HEK293 (cell line): Measurements from ENCODE around the gene ILKAP.

Experiments used
- CTCF ChIA-PET: fragments of 350-600 bp; formaldehyde crosslinking; extraction: SDS; loops from one replicate; lab custom pipeline; 2021; ENCODE audit warnings: antibody characterized with exemption; lab: Yijun Ruan, JAX
- POLR2A ChIA-PET: fragments of 300-600 bp; formaldehyde crosslinking; extraction: SDS; loops from one replicate; lab custom pipeline; 2020; ENCODE audit warnings: antibody characterized with exemption, inconsistent platforms; lab: Yijun Ruan, JAX
- H3K27ac ChIP-seq: fragments of 200-500 bp; sonication (Bioruptor generic); 2 replicates; pipeline ENCODE4 v1.5.1; 2014; ENCODE audit warnings: low read depth, low read length, control low read depth, inconsistent platforms; ENCODE audit errors: extremely low read depth
- H3K36me3 ChIP-seq, 2 experiments: fragments of 200-500 bp in 1 of 2; sonication (Bioruptor generic) in 1 of 2; 1 replicate in 1 of 2; 2 replicates in 1 of 2; pipeline ENCODE4 v1.5.1; 2014 to 2017; ENCODE audit warnings: inconsistent platforms in 2 of 2, low read length in 2 of 2; ENCODE audit not compliant: control insufficient read depth in 2 of 2, insufficient read depth in 1 of 2
- H3K4me1 ChIP-seq: fragments of 200-500 bp; sonication (Bioruptor generic); 2 replicates; pipeline ENCODE4 v1.5.1; 2014; ENCODE audit warnings: mild to moderate bottlenecking, low read length, inconsistent platforms; ENCODE audit not compliant: control insufficient read depth, insufficient read depth
- H3K4me3 ChIP-seq: 2 replicates; pipeline ENCODE4 v1.5.1; 2011; ENCODE audit warnings: low read depth, mild to moderate bottlenecking, control low read depth, low read length, moderate library complexity
- H3K9me3 ChIP-seq: fragments of 200-500 bp; sonication (Bioruptor generic); 2 replicates; pipeline ENCODE4 v1.5.1; 2014; ENCODE audit warnings: low read depth, low read length, inconsistent platforms; ENCODE audit not compliant: control insufficient read depth, insufficient read depth
- GLIS1 ChIP-seq: fragments of 450-650 bp; formaldehyde crosslinking; IDR thresholded peaks from 2 replicates; pipeline ENCODE4 v1.5.1; 2016; ENCODE audit warnings: missing biosample characterization, missing genetic modification characterization
- PRDM2 ChIP-seq: fragments of 450-650 bp; formaldehyde crosslinking; IDR thresholded peaks from 2 replicates; pipeline ENCODE4 v1.5.1; 2016; ENCODE audit warnings: missing biosample characterization, missing genetic modification characterization, borderline replicate concordance
- SP3 ChIP-seq: fragments of 450-650 bp; formaldehyde crosslinking; IDR thresholded peaks from 2 replicates; pipeline ENCODE4 v1.5.1; 2016; ENCODE audit warnings: missing biosample characterization, missing genetic modification characterization
- ZBTB11 ChIP-seq: fragments of 450-650 bp; formaldehyde crosslinking; conservative IDR thresholded peaks from 2 replicates; pipeline ENCODE4 v1.5.1; 2016; ENCODE audit warnings: low read depth, missing biosample characterization, missing genetic modification characterization
- ZFHX2 ChIP-seq: fragments of 450-650 bp; formaldehyde crosslinking; conservative IDR thresholded peaks from 2 replicates; pipeline ENCODE4 v1.5.1; 2016; ENCODE audit warnings: missing biosample characterization, missing genetic modification characterization
- ZFP69B ChIP-seq: fragments of 450-650 bp; formaldehyde crosslinking; IDR thresholded peaks from 2 replicates; pipeline ENCODE4 v1.5.1; 2016; ENCODE audit warnings: missing biosample characterization, missing genetic modification characterization
- ZNF335 ChIP-seq: fragments of 450-650 bp; formaldehyde crosslinking; conservative IDR thresholded peaks from 2 replicates; pipeline ENCODE4 v1.5.1; 2016; ENCODE audit warnings: missing biosample characterization, missing genetic modification characterization
- ZNF37A ChIP-seq: fragments of 450-650 bp; IDR thresholded peaks from 2 replicates; pipeline ENCODE4 v1.5.1; 2018; ENCODE audit warnings: missing biosample characterization, missing genetic modification characterization
- ZNF518A ChIP-seq: fragments of 450-650 bp; formaldehyde crosslinking; conservative IDR thresholded peaks from 2 replicates; pipeline ENCODE4 v1.5.1; 2016; ENCODE audit warnings: low read depth, missing biosample characterization, missing genetic modification characterization
- ZNF544 ChIP-seq: fragments of 450-650 bp; formaldehyde crosslinking; IDR thresholded peaks from 2 replicates; pipeline ENCODE4 v1.5.0; 2017; ENCODE audit warnings: missing biosample characterization, missing genetic modification characterization
- ZNF600 ChIP-seq: fragments of 450-650 bp; formaldehyde crosslinking; IDR thresholded peaks from 2 replicates; pipeline ENCODE4 v1.5.1; 2016; ENCODE audit warnings: missing biosample characterization, missing genetic modification characterization
- ZSCAN5A ChIP-seq: fragments of 450-650 bp; formaldehyde crosslinking; IDR thresholded peaks from 2 replicates; pipeline ENCODE4 v1.5.1; 2016; ENCODE audit warnings: missing biosample characterization, missing genetic modification characterization
- TF ChIP-seq, protein P1 (sequence below): fragments of 450-650 bp; formaldehyde crosslinking; IDR thresholded peaks from 2 replicates; pipeline ENCODE4 v1.5.1; 2017; ENCODE audit warnings: missing biosample characterization, mild to moderate bottlenecking, missing genetic modification characterization, moderate library complexity
- TF ChIP-seq, protein P2 (sequence below): fragments of 450-650 bp; formaldehyde crosslinking; IDR thresholded peaks from 2 replicates; pipeline ENCODE4 v1.5.1; 2016; ENCODE audit warnings: missing biosample characterization, missing genetic modification characterization

Gene ILKAP

GRCh38 chr2:238170386-238171071 lies 33.0 kb downstream of the ILKAP start (continued):
- TF ChIP-seq PRDM2 (tag by site-specific recombination): no peak
- 0 out of 2 replicates have a peak, but pooled peaks have one; percentile 11 for TF ChIP-seq ZNF600 (tag by site-specific recombination)
- TF ChIP-seq ZSCAN5A (tag by site-specific recombination): no peak
- no peak for TF ChIP-seq SP3
- TF ChIP-seq, protein P1, sequence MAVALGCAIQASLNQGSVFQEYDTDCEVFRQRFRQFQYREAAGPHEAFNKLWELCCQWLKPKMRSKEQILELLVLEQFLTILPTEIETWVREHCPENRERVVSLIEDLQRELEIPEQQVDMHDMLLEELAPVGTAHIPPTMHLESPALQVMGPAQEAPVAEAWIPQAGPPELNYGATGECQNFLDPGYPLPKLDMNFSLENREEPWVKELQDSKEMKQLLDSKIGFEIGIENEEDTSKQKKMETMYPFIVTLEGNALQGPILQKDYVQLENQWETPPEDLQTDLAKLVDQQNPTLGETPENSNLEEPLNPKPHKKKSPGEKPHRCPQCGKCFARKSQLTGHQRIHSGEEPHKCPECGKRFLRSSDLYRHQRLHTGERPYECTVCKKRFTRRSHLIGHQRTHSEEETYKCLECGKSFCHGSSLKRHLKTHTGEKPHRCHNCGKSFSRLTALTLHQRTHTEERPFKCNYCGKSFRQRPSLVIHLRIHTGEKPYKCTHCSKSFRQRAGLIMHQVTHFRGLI: peak; percentile 70; the same call in 1 of the 2 replicates
- TF ChIP-seq GLIS1 (tag by site-specific recombination): no peak

GRCh38 chr2:238169708-238170251 lies 33.7 kb downstream of the ILKAP start:
- 0 out of 2 replicates have a peak, but pooled peaks cover 8% of the 10 kb centered on the region for H3K4me1 ChIP-seq
- peak overlapping the region; percentile 72 for H3K27ac ChIP-seq
- no peaks in the 10 kb centered on the region for H3K9me3 ChIP-seq
- no peak overlapping the region for H3K4me3 ChIP-seq
- ChIA-PET POLR2A (interaction anchor here (0.6 to 1.0 kb wide), 2 partner anchors 21 to 34 kb away, joined by 5 to 15 read pairs; partner anchors contain the start of gene ILKAP), CTCF (interaction anchor here (1.3 kb wide), 1 partner anchor 10 kb away, joined by 3 read pairs; no protein-coding TSS in a partner anchor)
- H3K36me3 ChIP-seq: peaks cover 3 to 89% of the 10 kb centered on the region in 2 experiments; a peak in 2 of 3 replicates
- TF ChIP-seq ZNF544 (tag by site-specific recombination) (no peak), ZFP69B (0 out of 2 replicates have a peak, but pooled peaks have one; percentile 5), ZFHX2 (tag by site-specific recombination) (peak; percentile 84), ZBTB11 (0 out of 2 replicates have a peak, but pooled peaks have one; percentile 8), ZNF37A (tag by site-specific recombination) (no peak), ZNF518A (tag by site-specific recombination) (0 out of 2 replicates have a peak, but pooled peaks have one; percentile 3), ZNF335 (tag by site-specific recombination) (0 out of 2 replicates have a peak, but pooled peaks have one; percentile 42)
- TF ChIP-seq, protein P2, sequence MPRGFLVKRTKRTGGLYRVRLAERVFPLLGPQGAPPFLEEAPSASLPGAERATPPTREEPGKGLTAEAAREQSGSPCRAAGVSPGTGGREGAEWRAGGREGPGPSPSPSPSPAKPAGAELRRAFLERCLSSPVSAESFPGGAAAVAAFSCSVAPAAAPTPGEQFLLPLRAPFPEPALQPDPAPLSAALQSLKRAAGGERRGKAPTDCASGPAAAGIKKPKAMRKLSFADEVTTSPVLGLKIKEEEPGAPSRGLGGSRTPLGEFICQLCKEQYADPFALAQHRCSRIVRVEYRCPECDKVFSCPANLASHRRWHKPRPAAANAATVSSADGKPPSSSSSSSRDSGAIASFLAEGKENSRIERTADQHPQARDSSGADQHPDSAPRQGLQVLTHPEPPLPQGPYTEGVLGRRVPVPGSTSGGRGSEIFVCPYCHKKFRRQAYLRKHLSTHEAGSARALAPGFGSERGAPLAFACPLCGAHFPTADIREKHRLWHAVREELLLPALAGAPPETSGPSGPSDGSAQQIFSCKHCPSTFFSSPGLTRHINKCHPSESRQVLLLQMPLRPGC (tag by site-specific recombination): peak; percentile 59
